HepG2 (cell line): ENCODE results near the gene DHRS12. TPM values are rescaled to one million over a fixed set of nuclear protein-coding genes. Genes with fewer than 3 reads are reported as not detected.

Source experiments
- ATF1 ChIP-seq: IDR thresholded peaks from 2 replicates; pipeline ENCODE4 v1.6.1; 2016; ENCODE audit warnings: mild to moderate bottlenecking, control low read depth
- CCAR2 ChIP-seq: fragments of 200-400 bp; formaldehyde crosslinking; optimal IDR thresholded peaks from 2 replicates; pipeline ENCODE3; 2018; ENCODE audit warnings: low read depth, mild to moderate bottlenecking, low read length, moderate library complexity
- DNMT3B ChIP-seq: conservative IDR thresholded peaks from 2 replicates; pipeline ENCODE4 v1.6.1; 2016; ENCODE audit warnings: missing biosample characterization, control low read depth
- IKZF4 ChIP-seq: sonication (generic); formaldehyde crosslinking; IDR thresholded peaks from 2 replicates; pipeline ENCODE4 v1.5.1; 2020; ENCODE audit warnings: borderline replicate concordance, mild to moderate bottlenecking, low read depth, missing genetic modification reagents; ENCODE audit errors: not compliant biosample characterization
- MIER3 ChIP-seq: IDR thresholded peaks from 2 replicates; pipeline ENCODE4 v1.6.1; 2016; ENCODE audit warnings: missing compliant biosample characterization, borderline replicate concordance
- NKX3-1 ChIP-seq: sonication (generic); formaldehyde crosslinking; IDR thresholded peaks from 2 replicates; pipeline ENCODE4 v1.5.0; 2020; ENCODE audit warnings: missing genetic modification reagents
- RFXANK ChIP-seq: IDR thresholded peaks from 2 replicates; pipeline ENCODE4 v1.6.1; 2016
- RXRA ChIP-seq: sonication (generic); formaldehyde crosslinking; IDR thresholded peaks from 2 replicates; pipeline ENCODE4 v1.5.1; 2020; ENCODE audit warnings: missing genetic modification reagents
- SCMH1 ChIP-seq: sonication (generic); formaldehyde crosslinking; IDR thresholded peaks from 2 replicates; pipeline ENCODE4 v1.9.0; 2021; ENCODE audit warnings: missing genetic modification reagents, mild to moderate bottlenecking, borderline replicate concordance
- SMAD3 ChIP-seq: sonication (generic); formaldehyde crosslinking; IDR thresholded peaks from 2 replicates; pipeline ENCODE4 v1.4.0; 2020; ENCODE audit warnings: missing genetic modification reagents
- ZC3H4 ChIP-seq: sonication (generic); formaldehyde crosslinking; IDR thresholded peaks from 2 replicates; pipeline ENCODE4 v1.4.0; 2020; ENCODE audit warnings: missing genetic modification reagents, borderline replicate concordance
- ZNF136 ChIP-seq: sonication (generic); formaldehyde crosslinking; IDR thresholded peaks from 2 replicates; pipeline ENCODE4 v1.8.1; 2022; ENCODE audit warnings: low read depth, mild to moderate bottlenecking, moderate library complexity, missing genetic modification reagents
- ZNF20 ChIP-seq: sonication (generic); formaldehyde crosslinking; IDR thresholded peaks from 2 replicates; pipeline ENCODE4 v1.4.0; 2020; ENCODE audit warnings: mild to moderate bottlenecking, moderate library complexity, missing genetic modification reagents
- ZNF335 ChIP-seq: sonication (generic); formaldehyde crosslinking; IDR thresholded peaks from 2 replicates; pipeline ENCODE4 v1.4.0; 2020; ENCODE audit warnings: missing genetic modification reagents
- ZNF781 ChIP-seq: sonication (generic); formaldehyde crosslinking; IDR thresholded peaks from 2 replicates; pipeline ENCODE4 v1.5.1; 2020; ENCODE audit warnings: borderline replicate concordance, mild to moderate bottlenecking, missing genetic modification reagents; ENCODE audit errors: not compliant biosample characterization
- ZSCAN31 ChIP-seq: sonication (generic); formaldehyde crosslinking; IDR thresholded peaks from 2 replicates; pipeline ENCODE4 v1.5.0; 2020; ENCODE audit warnings: low read depth, mild to moderate bottlenecking, missing genetic modification reagents
- polyA plus RNA-seq, 8 experiments: library from polyadenylated mRNA; depleted of rRNA in 3 of 8; stranded (reverse) in 7 of 8; unstranded in 1 of 8; fragments of >200 nt; fragmentation: Illumina TruSeq in 4 of 8; extraction: Trizol in 4 of 8; gene quantifications; 2 replicates each; pipeline versions ENCODE4 v1.2.1 to v1.2.3, GENCODE V29; 2011 to 2016; ENCODE audit warnings: low read depth in 4 of 8, missing spikeins in 1 of 8, mixed read lengths in 1 of 8; ENCODE audit not compliant: insufficient read depth in 1 of 8
- total RNA-seq, 5 experiments: library from RNA; depleted of rRNA; stranded (reverse); fragments of >200 nt; fragmentation: Illumina TruSeq; extraction: Trizol; gene quantifications; 2 replicates each; pipeline ENCODE4 v1.2.3, GENCODE V29; 2016; ENCODE audit warnings: low read depth in 1 of 5
- TF ChIP-seq, protein P1 (sequence below): IDR thresholded peaks from 2 replicates; pipeline ENCODE4 v1.6.1; 2016
- TF ChIP-seq, protein P2 (sequence below): sonication (generic); formaldehyde crosslinking; IDR thresholded peaks from 2 replicates; pipeline ENCODE4 v1.4.0; 2020; ENCODE audit warnings: missing genetic modification reagents
- TF ChIP-seq, protein P3 (sequence below): sonication (generic); formaldehyde crosslinking; IDR thresholded peaks from 2 replicates; pipeline ENCODE4 v1.4.0; 2020; ENCODE audit warnings: low read depth, mild to moderate bottlenecking, missing genetic modification reagents
- TF ChIP-seq, protein P4 (sequence below): IDR thresholded peaks from 2 replicates; pipeline ENCODE4 v1.6.1; 2016; ENCODE audit warnings: mild to moderate bottlenecking, missing biosample characterization, missing genetic modification reagents
- TF ChIP-seq, protein P5 (sequence below): sonication (generic); formaldehyde crosslinking; IDR thresholded peaks from 2 replicates; pipeline ENCODE4 v1.9.0; 2021; ENCODE audit warnings: missing genetic modification reagents, borderline replicate concordance

The DHRS12 gene
- total and polyA plus RNA-seq, 2 of the 13 experiments (the other 11 are each of a cell fraction or from before 2014, with no cell fraction given) = 7.2 to 8.4 TPM

DNA sequence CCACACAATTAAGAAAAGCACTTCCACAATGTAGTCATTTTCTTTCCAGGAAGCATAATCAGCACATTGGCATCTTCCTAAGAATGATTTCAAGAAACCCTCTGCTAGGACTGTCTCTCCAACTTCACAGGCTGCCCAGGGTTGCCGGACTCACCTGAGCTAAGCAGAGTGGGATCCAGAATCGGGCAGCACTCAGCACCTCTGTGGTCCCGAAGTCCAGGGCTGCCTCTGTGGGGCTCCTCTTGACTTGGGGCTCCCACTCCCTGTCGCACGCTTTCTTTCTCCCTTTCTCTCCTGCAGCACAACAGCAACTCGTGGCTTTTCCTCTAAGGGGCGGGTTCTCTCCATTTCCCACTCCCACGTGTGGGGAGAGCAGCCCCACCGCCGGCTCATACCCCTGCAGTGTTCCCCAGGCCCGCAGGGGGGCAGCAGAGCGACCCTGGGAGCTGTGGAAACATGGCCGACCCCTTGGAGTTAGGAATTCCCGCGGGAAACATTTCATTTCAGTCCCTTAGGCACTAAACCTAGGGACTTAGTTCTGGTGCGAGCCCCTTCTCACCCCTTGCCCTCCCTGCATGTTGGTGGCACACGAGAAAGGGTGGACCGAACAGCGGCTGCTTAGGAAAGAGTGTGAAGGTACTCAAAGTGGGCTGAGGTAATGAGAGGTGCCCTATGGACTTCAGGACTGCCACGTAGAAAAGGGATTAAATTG, 41.1 kb upstream of the DHRS12 start, which contains the start of gene TMEM272 (continued):
- TF ChIP-seq NKX3-1 (CRISPR knock-in tag) (no peak), IKZF4 (CRISPR knock-in tag) (no peak), ZNF335 (CRISPR knock-in tag) (no peak), RFXANK (no peak), ZNF20 (CRISPR knock-in tag) (no peak), RXRA (peak; percentile 47; the same call in 1 of the 2 replicates), SMAD3 (0 out of 2 replicates have a peak, but pooled peaks have one; percentile 33), ZSCAN31 (CRISPR knock-in tag) (no peak), ZNF781 (CRISPR knock-in tag) (no peak), CCAR2 (no peak), MIER3 (no peak), ATF1 (no peak), ZC3H4 (CRISPR knock-in tag) (no peak), DNMT3B (CRISPR knock-in tag) (0 out of 2 replicates have a peak, but pooled peaks have one; percentile 28), ZNF136 (CRISPR knock-in tag) (no peak), SCMH1 (CRISPR knock-in tag) (no peak)
- TF ChIP-seq, protein P1, sequence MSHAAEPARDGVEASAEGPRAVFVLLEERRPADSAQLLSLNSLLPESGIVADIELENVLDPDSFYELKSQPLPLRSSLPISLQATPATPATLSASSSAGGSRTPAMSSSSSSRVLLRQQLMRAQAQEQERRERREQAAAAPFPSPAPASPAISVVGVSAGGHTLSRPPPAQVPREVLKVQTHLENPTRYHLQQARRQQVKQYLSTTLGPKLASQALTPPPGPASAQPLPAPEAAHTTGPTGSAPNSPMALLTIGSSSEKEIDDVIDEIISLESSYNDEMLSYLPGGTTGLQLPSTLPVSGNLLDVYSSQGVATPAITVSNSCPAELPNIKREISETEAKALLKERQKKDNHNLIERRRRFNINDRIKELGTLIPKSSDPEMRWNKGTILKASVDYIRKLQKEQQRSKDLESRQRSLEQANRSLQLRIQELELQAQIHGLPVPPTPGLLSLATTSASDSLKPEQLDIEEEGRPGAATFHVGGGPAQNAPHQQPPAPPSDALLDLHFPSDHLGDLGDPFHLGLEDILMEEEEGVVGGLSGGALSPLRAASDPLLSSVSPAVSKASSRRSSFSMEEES = no peak
- TF ChIP-seq, protein P2, sequence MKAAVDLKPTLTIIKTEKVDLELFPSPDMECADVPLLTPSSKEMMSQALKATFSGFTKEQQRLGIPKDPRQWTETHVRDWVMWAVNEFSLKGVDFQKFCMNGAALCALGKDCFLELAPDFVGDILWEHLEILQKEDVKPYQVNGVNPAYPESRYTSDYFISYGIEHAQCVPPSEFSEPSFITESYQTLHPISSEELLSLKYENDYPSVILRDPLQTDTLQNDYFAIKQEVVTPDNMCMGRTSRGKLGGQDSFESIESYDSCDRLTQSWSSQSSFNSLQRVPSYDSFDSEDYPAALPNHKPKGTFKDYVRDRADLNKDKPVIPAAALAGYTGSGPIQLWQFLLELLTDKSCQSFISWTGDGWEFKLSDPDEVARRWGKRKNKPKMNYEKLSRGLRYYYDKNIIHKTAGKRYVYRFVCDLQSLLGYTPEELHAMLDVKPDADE (CRISPR knock-in tag) = no peak
- TF ChIP-seq, protein P3, sequence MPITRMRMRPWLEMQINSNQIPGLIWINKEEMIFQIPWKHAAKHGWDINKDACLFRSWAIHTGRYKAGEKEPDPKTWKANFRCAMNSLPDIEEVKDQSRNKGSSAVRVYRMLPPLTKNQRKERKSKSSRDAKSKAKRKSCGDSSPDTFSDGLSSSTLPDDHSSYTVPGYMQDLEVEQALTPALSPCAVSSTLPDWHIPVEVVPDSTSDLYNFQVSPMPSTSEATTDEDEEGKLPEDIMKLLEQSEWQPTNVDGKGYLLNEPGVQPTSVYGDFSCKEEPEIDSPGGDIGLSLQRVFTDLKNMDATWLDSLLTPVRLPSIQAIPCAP (CRISPR knock-in tag) = no peak
- TF ChIP-seq, protein P4, sequence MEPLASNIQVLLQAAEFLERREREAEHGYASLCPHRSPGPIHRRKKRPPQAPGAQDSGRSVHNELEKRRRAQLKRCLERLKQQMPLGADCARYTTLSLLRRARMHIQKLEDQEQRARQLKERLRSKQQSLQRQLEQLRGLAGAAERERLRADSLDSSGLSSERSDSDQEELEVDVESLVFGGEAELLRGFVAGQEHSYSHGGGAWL = no peak
- TF ChIP-seq, protein P5, sequence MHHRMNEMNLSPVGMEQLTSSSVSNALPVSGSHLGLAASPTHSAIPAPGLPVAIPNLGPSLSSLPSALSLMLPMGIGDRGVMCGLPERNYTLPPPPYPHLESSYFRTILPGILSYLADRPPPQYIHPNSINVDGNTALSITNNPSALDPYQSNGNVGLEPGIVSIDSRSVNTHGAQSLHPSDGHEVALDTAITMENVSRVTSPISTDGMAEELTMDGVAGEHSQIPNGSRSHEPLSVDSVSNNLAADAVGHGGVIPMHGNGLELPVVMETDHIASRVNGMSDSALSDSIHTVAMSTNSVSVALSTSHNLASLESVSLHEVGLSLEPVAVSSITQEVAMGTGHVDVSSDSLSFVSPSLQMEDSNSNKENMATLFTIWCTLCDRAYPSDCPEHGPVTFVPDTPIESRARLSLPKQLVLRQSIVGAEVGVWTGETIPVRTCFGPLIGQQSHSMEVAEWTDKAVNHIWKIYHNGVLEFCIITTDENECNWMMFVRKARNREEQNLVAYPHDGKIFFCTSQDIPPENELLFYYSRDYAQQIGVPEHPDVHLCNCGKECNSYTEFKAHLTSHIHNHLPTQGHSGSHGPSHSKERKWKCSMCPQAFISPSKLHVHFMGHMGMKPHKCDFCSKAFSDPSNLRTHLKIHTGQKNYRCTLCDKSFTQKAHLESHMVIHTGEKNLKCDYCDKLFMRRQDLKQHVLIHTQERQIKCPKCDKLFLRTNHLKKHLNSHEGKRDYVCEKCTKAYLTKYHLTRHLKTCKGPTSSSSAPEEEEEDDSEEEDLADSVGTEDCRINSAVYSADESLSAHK (CRISPR knock-in tag) = no peak
